Mucosa of stomach (tissue), 1 donor: ENCODE data around the gene ASGR1.

ENCODE experiments used
- H3K27me3 ChIP-seq: one replicate; pipeline ENCODE4 v1.7.0; 2013; ENCODE audit warnings: mild to moderate bottlenecking, low read length; ENCODE audit not compliant: control insufficient read depth, insufficient read depth
- H3K36me3 ChIP-seq: one replicate; pipeline ENCODE4 v1.7.0; 2013; ENCODE audit warnings: low read length; ENCODE audit not compliant: control insufficient read depth, insufficient read depth
- H3K4me1 ChIP-seq: one replicate; pipeline ENCODE4 v1.7.0; 2013; ENCODE audit warnings: mild to moderate bottlenecking, low read length; ENCODE audit not compliant: control insufficient read depth, insufficient read depth
- H3K4me3 ChIP-seq: one replicate; pipeline ENCODE4 v1.7.0; 2013; ENCODE audit warnings: low read length
- H3K9ac ChIP-seq: one replicate; pipeline ENCODE4 v1.7.0; 2013; ENCODE audit warnings: mild to moderate bottlenecking, low read length, moderate library complexity
- H3K9me3 ChIP-seq: one replicate; pipeline ENCODE4 v1.7.0; 2013; ENCODE audit warnings: mild to moderate bottlenecking, low read length, moderate library complexity; ENCODE audit not compliant: control insufficient read depth
- donor health status: Pancreatic carcinoma.

ASGR1 gene

DNA sequence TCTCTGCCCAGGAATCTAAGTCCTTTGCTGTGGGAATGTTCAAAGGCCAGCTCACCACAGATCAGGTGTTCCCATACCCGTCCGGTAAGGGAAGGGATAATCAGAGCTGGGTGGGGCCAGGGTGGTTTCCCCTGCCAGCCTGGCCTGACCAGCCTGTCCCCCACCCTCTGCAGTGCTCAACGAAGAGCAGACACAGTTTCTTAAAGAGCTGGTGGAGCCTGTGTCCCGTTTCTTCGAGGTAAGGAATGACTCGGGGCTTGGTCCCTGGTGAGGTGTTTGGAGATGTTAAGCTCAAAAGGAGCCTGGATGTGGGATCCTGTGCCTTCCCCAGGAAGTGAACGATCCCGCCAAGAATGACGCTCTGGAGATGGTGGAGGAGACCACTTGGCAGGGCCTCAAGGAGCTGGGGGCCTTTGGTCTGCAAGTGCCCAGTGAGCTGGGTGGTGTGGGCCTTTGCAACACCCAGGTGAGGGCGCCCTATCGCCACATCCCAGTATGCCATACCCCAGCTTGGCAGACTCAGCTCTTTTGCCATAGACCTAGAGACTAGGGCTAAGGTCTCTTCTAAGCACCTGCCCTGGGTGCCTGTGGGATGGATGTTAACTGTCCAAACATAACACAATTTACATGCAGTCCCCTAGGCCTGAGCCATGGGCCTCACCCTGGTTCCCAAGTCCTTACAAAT lies 41.6 kb upstream of the ASGR1 start:
- no peaks in the 10 kb centered on the region for H3K27me3 ChIP-seq
- H3K36me3 ChIP-seq, result peaks cover 24% of the 10 kb centered on the region
- peaks cover 31% of the 10 kb centered on the region for H3K4me1 ChIP-seq
- peak overlapping the region; percentile 64 for H3K4me3 ChIP-seq
- H3K9me3 ChIP-seq, result no peaks in the 10 kb centered on the region
- peak overlapping the region; percentile 87 for H3K9ac ChIP-seq

DNA sequence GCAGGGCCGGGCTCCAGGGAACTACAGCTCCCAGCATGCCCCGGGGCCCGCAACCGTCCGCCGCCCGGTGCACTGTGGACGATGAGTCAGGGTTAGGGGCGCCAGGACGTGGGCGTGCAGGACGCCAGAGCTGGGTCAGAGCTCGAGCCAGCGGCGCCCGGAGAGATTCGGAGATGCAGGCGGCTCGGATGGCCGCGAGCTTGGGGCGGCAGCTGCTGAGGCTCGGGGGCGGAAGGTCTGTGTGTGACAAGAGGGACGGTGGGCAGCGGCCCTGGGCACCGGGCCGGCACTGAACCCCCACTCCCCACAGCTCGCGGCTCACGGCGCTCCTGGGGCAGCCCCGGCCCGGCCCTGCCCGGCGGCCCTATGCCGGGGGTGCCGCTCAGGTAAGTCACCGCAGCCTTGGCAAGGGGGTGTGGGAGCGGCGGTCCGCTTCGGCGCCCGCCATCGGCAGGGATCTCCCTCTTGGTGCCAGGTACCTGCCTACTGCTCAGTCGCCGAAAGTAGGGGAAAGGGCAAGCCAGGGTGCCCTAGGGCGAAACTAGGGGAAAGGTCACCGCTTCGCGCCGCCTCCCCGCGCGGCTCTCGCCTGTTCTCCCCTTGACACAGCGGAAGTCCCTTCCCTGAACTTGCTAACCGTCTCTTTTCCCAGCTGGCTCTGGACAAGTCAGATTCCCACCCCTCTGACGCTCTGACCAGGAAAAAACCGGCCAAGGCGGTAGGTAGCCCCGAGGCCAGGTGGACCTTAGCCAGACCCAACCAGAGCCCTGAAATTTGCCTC lies 40.8 kb upstream of the ASGR1 start, which contains the start of the genes ACADVL and DLG4:
ACADVL (plus strand) TSS at position 127 of the 781 bp plus-strand sequence; CDS start at position 174, 47 bp downstream.
DLG4 (minus strand) TSS at position 25 of the 781 bp plus-strand sequence.
- Histone ChIP-seq H3K4me1 (peaks cover 33% of the 10 kb centered on the region), H3K9me3 (no peaks in the 10 kb centered on the region), H3K9ac (peak within 1 kb of the TSS; percentile 87), H3K4me3 (peak within 1 kb of the TSS; percentile 64), H3K27me3 (no peaks in the 10 kb centered on the region), H3K36me3 (peaks cover 24% of the 10 kb centered on the region)

DNA sequence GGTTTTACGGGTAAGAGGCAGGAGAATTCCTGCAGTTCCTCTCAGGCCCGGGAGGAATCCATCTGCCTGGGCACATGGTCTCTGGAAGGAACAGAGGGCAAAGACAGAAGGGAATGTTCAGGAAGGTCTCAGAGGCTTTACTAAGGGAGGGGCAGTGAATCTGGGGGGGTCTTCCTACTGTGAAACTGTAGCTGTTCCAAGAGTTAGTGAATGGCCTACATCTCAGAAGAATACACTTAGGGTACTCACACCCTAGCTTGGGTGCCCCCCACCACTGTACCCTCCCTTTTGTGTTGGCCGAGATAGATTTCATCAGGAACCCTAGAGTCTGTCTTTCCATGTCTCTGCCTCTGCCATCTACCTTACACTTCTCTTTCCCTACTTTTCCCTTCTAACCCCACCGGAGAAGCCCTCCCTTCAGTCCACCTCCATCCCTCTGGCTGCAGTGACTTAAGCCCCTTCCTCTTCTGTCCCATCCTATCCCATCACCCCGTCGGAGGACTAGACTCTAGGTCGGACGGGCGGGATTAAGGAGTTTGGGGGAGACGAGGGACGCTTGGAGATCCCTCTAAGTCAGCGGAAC lies 40.1 kb upstream of the ASGR1 start:
- Histone ChIP-seq H3K4me3 (peak overlapping the region; percentile 64), H3K4me1 (peaks cover 39% of the 10 kb centered on the region), H3K36me3 (peaks cover 23% of the 10 kb centered on the region), H3K9ac (peak overlapping the region; percentile 87), H3K27me3 (no peaks in the 10 kb centered on the region), H3K9me3 (no peaks in the 10 kb centered on the region)

DNA sequence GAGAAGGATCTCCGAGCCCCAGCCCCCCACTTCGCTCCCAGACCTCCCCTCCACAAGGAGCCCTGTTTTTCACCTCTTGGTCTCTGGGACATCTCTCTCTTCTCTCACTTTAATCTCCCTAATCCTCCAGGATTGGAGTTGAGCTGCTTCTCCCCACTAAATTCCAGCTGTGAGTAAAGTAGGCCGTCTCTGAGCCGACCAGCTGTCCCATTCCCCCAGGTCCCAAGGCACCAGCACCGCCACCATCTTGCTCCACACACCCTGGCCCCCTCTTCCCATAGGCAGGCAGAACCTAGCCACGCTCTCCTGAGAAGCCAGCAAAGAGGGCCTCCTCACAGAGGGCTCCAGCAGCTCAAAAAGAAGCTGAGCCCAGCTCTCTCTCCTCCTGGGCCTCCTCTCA lies 39.6 kb upstream of the ASGR1 start:
- Histone ChIP-seq H3K4me1 (peaks cover 43% of the 10 kb centered on the region), H3K27me3 (no peaks in the 10 kb centered on the region), H3K4me3 (no peak overlapping the region), H3K9me3 (no peaks in the 10 kb centered on the region), H3K9ac (no peak overlapping the region), H3K36me3 (peaks cover 19% of the 10 kb centered on the region)

DNA sequence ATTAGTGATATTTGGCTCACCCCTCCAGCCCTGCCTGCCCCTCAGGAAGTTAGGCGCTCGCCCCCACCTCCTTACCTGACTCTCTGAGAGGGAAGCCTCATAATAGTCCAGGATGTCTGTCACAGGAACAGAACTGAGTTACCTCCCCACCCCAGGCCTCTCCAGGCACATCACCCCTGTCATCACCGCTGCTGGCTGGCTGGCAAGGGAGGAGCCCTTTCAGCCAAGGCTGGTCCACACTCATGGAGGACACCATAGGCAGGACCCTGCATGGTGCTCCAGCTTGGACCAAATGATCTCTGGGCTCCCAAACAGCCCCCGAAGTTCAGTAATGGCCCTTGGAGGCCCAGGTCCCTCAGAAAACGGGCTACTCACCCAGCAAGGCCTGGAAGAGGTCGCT lies 39.0 kb upstream of the ASGR1 start:
- Histone ChIP-seq H3K4me3 (no peak overlapping the region), H3K27me3 (no peaks in the 10 kb centered on the region), H3K9ac (peak overlapping the region; percentile 58), H3K4me1 (peaks cover 46% of the 10 kb centered on the region), H3K9me3 (no peaks in the 10 kb centered on the region), H3K36me3 (peaks cover 15% of the 10 kb centered on the region)

DNA sequence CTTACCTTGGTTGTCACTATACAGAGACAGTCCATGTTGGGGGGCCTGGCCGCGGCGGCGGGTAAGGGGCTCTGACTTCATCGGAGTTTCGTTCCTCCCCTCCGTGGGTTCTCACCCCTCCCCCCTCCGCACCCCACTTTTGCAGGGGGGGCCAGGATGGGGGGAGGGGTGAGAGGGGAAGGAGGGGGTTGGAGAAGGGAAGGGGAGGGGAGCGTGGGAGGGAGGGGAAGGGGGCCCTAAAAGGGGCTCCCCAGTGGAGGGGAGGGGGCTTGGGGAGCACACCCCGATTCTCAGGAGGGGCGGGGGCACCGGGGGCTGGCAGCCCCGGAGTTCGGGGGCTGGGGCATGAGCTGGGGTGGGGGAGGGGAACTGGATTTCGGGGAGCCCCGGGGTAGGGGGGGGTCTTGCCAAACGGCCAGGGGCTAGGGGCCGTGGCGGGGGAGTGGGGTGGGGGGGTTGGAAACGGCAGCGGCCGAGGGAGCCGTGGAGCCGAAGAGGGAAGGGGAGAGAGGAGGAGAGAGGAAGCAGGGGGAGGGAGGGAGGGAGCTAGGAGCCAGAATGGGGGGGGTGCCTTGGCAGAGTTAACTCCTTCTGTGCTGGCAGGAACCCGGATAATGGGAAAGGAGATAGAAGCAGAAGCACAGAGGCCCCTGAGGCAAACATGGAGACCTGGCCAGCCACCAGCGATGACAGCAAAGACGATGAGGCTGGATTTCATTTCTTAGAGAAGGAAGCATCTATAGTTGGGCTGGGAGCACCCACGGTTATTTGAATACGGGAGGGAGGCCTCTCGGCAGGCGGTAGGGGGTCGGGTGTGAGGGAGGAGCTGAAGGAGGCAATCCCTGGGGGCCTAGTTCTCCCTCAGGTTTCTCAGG lies 38.2 kb upstream of the ASGR1 start:
- Histone ChIP-seq H3K9me3 (no peaks in the 10 kb centered on the region), H3K36me3 (peaks cover 7% of the 10 kb centered on the region), H3K27me3 (peaks cover 2% of the 10 kb centered on the region), H3K4me3 (no peak overlapping the region), H3K9ac (peak overlapping the region; percentile 58), H3K4me1 (peaks cover 46% of the 10 kb centered on the region)

DNA sequence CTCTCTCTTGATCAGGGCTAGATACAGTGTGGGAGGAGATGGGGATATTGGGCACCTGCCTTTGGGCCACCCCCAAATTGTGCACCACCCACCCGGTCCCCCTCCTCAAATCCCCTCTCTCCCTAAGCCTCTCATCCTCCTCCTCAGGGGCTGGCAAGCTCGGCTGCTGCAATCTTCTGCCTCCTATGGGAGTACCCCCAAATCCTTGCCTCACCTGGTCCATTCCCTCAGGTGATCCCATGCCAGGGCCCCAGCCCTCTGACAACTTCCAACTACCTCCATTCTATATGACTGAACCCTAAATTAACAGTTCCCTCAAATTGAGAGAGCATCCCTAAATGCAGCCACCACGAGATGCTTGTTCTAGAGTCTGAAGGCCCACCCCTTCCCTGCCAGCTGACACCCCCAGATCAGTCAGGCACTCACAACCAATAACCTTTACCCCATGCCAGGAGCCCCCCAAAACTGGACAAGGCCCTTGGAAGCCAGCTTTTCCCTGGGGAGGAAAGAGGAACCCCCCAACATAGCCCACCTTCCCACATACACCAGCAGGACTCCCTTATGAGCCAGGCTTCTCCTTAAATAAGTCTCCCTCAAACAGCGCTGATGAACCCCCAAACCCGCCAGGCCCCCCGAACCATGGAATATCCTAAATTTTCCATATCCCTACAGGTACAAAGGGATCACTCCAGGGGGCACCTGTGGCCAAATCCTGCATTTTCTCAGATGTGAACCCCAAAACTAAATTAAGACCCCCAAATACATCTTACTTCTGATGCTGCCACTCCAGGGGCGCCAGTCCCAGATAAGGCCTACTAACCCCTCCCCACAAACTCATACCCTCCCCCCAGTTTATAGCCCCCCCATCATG lies 37.3 kb upstream of the ASGR1 start:
- Histone ChIP-seq H3K4me3 (no peak overlapping the region), H3K4me1 (peaks cover 42% of the 10 kb centered on the region), H3K9ac (peak overlapping the region; percentile 2), H3K9me3 (no peaks in the 10 kb centered on the region), H3K27me3 (peaks cover 8% of the 10 kb centered on the region), H3K36me3 (peaks cover 4% of the 10 kb centered on the region)

DNA sequence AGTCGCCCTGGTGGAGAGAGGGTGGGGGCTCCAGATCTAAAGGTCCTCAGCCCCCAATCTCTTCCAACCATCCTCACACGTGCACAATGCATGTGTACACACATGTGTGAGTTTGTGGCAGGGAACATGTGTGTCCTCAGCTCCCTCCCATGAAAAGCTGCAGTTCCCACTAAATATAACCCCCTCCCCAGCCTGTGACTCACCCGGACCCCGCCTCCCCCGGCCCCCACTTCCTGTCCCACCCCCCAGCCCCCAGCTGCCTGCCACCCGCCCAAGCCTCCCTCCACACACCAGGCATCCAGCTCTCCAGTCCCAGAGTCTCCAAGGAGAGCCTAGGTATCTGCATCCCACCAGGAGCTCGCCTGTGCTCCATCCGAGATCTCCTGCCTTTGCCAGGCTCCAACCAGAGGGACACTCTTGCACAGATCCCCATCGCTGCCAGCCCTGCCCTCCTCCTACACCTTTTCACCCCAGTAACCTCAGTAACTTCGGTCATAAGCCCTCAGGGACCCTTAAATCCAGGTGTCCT lies 36.5 kb upstream of the ASGR1 start:
- Histone ChIP-seq H3K4me1 (peaks cover 34% of the 10 kb centered on the region), H3K27me3 (peaks cover 8% of the 10 kb centered on the region), H3K4me3 (no peak overlapping the region), H3K9me3 (no peaks in the 10 kb centered on the region), H3K9ac (no peak overlapping the region), H3K36me3 (no peaks in the 10 kb centered on the region)

DNA sequence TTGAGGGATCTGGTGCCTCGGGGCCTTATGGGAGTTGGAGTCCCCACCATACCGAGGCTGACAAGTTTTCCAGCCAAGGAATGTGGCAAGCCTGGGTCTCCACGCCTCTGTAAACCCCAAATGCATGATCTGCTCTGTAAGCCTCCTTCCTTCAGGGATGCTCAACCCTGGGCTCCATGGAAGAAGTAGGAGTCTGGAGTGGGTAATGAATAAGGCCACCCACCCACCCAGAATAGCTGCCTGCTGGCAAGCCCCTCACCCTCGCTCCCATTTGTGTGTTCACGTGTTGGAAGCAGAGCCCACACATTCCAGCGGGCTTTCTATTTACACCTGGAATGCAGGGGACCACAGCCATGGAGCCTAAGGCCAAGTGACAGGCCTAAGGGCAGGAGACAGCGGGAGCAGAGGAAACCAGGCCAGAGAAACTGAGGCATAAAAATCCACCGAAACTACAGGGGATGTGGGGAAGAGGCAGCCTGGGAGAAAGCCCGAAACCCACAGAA lies 36.0 kb upstream of the ASGR1 start:
- Histone ChIP-seq H3K27me3 (peaks cover 8% of the 10 kb centered on the region), H3K4me3 (no peak overlapping the region), H3K9me3 (no peaks in the 10 kb centered on the region), H3K36me3 (no peaks in the 10 kb centered on the region), H3K4me1 (peaks cover 33% of the 10 kb centered on the region), H3K9ac (no peak overlapping the region)

DNA sequence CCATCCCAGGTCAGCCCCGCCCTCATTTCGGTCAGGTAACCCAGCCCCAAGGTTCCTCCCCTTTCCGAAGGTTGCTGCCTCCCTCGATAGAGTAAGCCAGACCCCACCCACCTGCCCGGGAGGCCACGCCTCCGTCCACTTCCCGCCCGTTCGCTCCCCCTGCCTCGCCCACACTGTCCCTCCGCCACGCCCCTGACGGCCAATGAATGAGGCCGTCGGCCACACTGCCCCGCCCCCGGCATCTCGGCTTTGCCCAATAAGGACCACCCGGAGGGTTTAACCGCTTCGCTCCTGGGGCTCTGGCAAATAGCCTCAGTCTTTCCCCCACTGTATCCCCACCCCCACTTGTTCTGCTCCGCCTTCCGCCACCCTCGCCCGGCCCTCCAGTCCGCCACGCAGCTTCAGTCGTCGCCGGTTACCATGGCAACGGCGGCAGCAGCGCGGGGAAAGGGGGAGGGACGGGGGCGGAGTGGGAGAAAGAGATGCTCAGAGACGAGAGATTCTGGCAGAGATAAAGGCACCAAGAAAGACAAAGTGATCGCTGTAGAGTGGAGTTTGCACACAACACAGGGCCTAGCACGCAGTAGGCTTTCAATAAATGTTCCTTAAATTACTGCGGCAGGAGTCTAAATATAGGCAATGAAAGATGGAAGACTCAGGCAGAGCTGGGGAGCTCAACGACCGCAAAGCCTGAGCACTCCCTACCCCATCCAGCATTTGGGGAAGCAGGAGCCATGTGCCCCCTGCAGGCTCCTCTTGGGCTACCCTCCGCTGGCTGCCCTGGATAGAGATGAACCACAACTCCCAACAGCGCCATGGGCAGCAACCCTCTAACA lies 35.3 kb upstream of the ASGR1 start:
- Histone ChIP-seq H3K4me3 (peak overlapping the region; percentile 61), H3K9ac (no peak overlapping the region), H3K4me1 (peaks cover 31% of the 10 kb centered on the region), H3K27me3 (peaks cover 8% of the 10 kb centered on the region), H3K36me3 (no peaks in the 10 kb centered on the region), H3K9me3 (no peaks in the 10 kb centered on the region)
